WTC11 (cell line): ENCODE data around the gene KPNA3. TPM values are rescaled to one million over a fixed set of nuclear protein-coding genes. Genes with fewer than 3 reads are reported as not detected.

Source experiments
- ATAC-seq: fragments of 200-7000 bp; cut with Tn5 transposase; 2 replicates; pipeline ENCODE4 v1.10.0; 2021; ENCODE audit warnings: mild to moderate bottlenecking, moderate library complexity
- CTCF ChIA-PET: fragments of 300-600 bp; sonication (Branson Sonifier 250); formaldehyde crosslinking; loops from one replicate; lab custom pipeline; 2021; ENCODE audit warnings: antibody characterized with exemption; lab: Charles Lee
- POLR2A ChIA-PET: fragments of 350-600 bp; sonication (Branson Sonifier 250); formaldehyde crosslinking; loops from one replicate; lab custom pipeline; 2021; ENCODE audit warnings: antibody characterized with exemption; lab: Charles Lee
- DNase-seq: peaks from one replicate; pipeline ENCODE4 v3.0.0; 2021; ENCODE audit warnings: low spot score
- H3K27ac Mint-ChIP-seq: 2 replicates; pipeline ENCODE4 v1.8.0; 2021; ENCODE audit warnings: mixed read lengths
- H3K27me3 Mint-ChIP-seq: 2 replicates; pipeline ENCODE4 v1.8.0; 2021; ENCODE audit warnings: low read depth, mild to moderate bottlenecking, moderate library complexity, mixed read lengths
- H3K36me3 Mint-ChIP-seq: 2 replicates; pipeline ENCODE4 v1.8.0; 2021; ENCODE audit warnings: mixed read lengths
- H3K4me1 Mint-ChIP-seq: 2 replicates; pipeline ENCODE4 v1.8.0; 2022; ENCODE audit warnings: mixed read lengths
- H3K4me3 Mint-ChIP-seq: 2 replicates; pipeline ENCODE4 v1.8.0; 2021; ENCODE audit warnings: mild to moderate bottlenecking, moderate library complexity, mixed read lengths
- H3K9me3 Mint-ChIP-seq: 2 replicates; pipeline ENCODE4 v1.8.0; 2021; ENCODE audit warnings: mixed read lengths
- AR ChIP-seq: fragments of 250-450 bp; sonication (Bioruptor Pico); IDR thresholded peaks from 2 replicates; pipeline ENCODE4 v1.9.0; 2021; ENCODE audit warnings: mild to moderate bottlenecking
- ATF3 ChIP-seq: sonication (generic); formaldehyde crosslinking; conservative IDR thresholded peaks from 2 replicates; pipeline ENCODE4 v1.8.1; 2022; ENCODE audit warnings: mild to moderate bottlenecking, missing genetic modification reagents
- ATF6 ChIP-seq: sonication (generic); formaldehyde crosslinking; IDR thresholded peaks from 2 replicates; pipeline ENCODE4 v1.8.1; 2023; ENCODE audit warnings: mild to moderate bottlenecking, missing genetic modification reagents
- CREB1 ChIP-seq: sonication (generic); formaldehyde crosslinking; IDR thresholded peaks from 2 replicates; pipeline ENCODE4 v1.8.0; 2023; ENCODE audit warnings: mild to moderate bottlenecking, missing genetic modification reagents
- CREM ChIP-seq: sonication (generic); formaldehyde crosslinking; IDR thresholded peaks from 2 replicates; pipeline ENCODE4 v1.8.1; 2022; ENCODE audit warnings: mild to moderate bottlenecking, missing genetic modification reagents, moderate library complexity
- E2F1 ChIP-seq: sonication (generic); formaldehyde crosslinking; IDR thresholded peaks from 2 replicates; pipeline ENCODE4 v1.8.0; 2022; ENCODE audit warnings: mild to moderate bottlenecking, missing genetic modification reagents
- JUN ChIP-seq: sonication (generic); formaldehyde crosslinking; IDR thresholded peaks from 2 replicates; pipeline ENCODE4 v1.8.0; 2023; ENCODE audit warnings: mild to moderate bottlenecking, missing genetic modification reagents
- MXD4 ChIP-seq: fragments of 250-450 bp; sonication (Bioruptor Pico); IDR thresholded peaks from 2 replicates; pipeline ENCODE4 v1.8.0; 2021; ENCODE audit warnings: mild to moderate bottlenecking, moderate library complexity, borderline replicate concordance
- NFYB ChIP-seq: sonication (generic); formaldehyde crosslinking; conservative IDR thresholded peaks from 2 replicates; pipeline ENCODE4 v1.8.0; 2022; ENCODE audit warnings: low read depth, missing genetic modification reagents
- NR2C2 ChIP-seq: sonication (generic); formaldehyde crosslinking; IDR thresholded peaks from 2 replicates; pipeline ENCODE4 v1.8.0; 2022; ENCODE audit warnings: mild to moderate bottlenecking, missing genetic modification reagents
- OVOL2 ChIP-seq: fragments of 250-450 bp; sonication (Bioruptor Pico); IDR thresholded peaks from 2 replicates; pipeline ENCODE4 v1.9.0; 2021; ENCODE audit warnings: mild to moderate bottlenecking, borderline replicate concordance
- PRDM15 ChIP-seq: sonication (generic); formaldehyde crosslinking; IDR thresholded peaks from 2 replicates; pipeline ENCODE4 v1.8.0; 2022; ENCODE audit warnings: missing genetic modification reagents
- SMAD3 ChIP-seq: sonication (generic); formaldehyde crosslinking; IDR thresholded peaks from 2 replicates; pipeline ENCODE4 v1.8.0; 2022; ENCODE audit warnings: missing genetic modification reagents, mild to moderate bottlenecking, borderline replicate concordance
- SP1 ChIP-seq: sonication (generic); formaldehyde crosslinking; conservative IDR thresholded peaks from 2 replicates; pipeline ENCODE4 v1.8.1; 2022; ENCODE audit warnings: missing genetic modification reagents
- STAT6 ChIP-seq: sonication (generic); formaldehyde crosslinking; conservative IDR thresholded peaks from 2 replicates; pipeline ENCODE4 v1.8.1; 2023; ENCODE audit warnings: mild to moderate bottlenecking, low read depth, missing genetic modification reagents, moderate library complexity
- TEAD4 ChIP-seq: sonication (generic); formaldehyde crosslinking; IDR thresholded peaks from 2 replicates; pipeline ENCODE4 v1.8.0; 2022; ENCODE audit warnings: mild to moderate bottlenecking, missing genetic modification reagents
- ZNF232 ChIP-seq: sonication (generic); formaldehyde crosslinking; IDR thresholded peaks from 2 replicates; pipeline ENCODE4 v1.8.0; 2022; ENCODE audit warnings: mild to moderate bottlenecking, missing genetic modification reagents
- ZNF423 ChIP-seq: fragments of 250-450 bp; sonication (Bioruptor Pico); IDR thresholded peaks from 2 replicates; pipeline ENCODE4 v2.1.2; 2022; ENCODE audit warnings: mild to moderate bottlenecking, moderate library complexity
- ZNF512 ChIP-seq: sonication (generic); formaldehyde crosslinking; IDR thresholded peaks from 2 replicates; pipeline ENCODE4 v1.8.1; 2022; ENCODE audit warnings: missing genetic modification reagents, borderline replicate concordance
- total RNA-seq: library from RNA; stranded (reverse); gene quantifications from 3 replicates; pipeline ENCODE4 v1.2.3, GENCODE V29; 2021

Gene KPNA3
- total RNA-seq, 1 experiment from 2014 or later: 44.4 TPM

- Mint-ChIP-seq H3K27ac (no peak overlapping the region), H3K4me3 (no peak overlapping the region), H3K9me3 (peaks cover 32% of the 10 kb centered on the region), H3K4me1 (0 out of 2 replicates have a peak, but pooled peaks cover 6% of the 10 kb centered on the region), H3K36me3 (peaks cover 74% of the 10 kb centered on the region), H3K27me3 (no peaks in the 10 kb centered on the region; the same call in 1 of the 2 replicates)
- CTCF ChIA-PET: interaction anchor here (1.1 kb wide), 1 partner anchor 12 kb away, joined by 3 read pairs; the partner anchor contains the start of gene EBPL
- POLR2A ChIA-PET: interaction anchor here (0.5 kb wide), 1 partner anchor 11 kb away, joined by 3 read pairs; no protein-coding TSS in a partner anchor
- no peak for DNase-seq
- ATAC-seq: no peak
- TF ChIP-seq ATF6 (CRISPR knock-in tag): no peak
- TF ChIP-seq STAT6 (CRISPR knock-in tag): no peak
- TF ChIP-seq ZNF423 (CRISPR knock-in tag): no peak
- TF ChIP-seq, all 79 proteins: peak for 0
These were observed 113.2 kb downstream of the KPNA3 start for GRCh38 chr13:49679246-49679645.

- Mint-ChIP-seq H3K9me3 (peaks cover 32% of the 10 kb centered on the region), H3K36me3 (peaks cover 68% of the 10 kb centered on the region), H3K27ac (no peak overlapping the region), H3K4me1 (0 out of 2 replicates have a peak, but pooled peaks cover 6% of the 10 kb centered on the region), H3K4me3 (no peak overlapping the region), H3K27me3 (no peaks in the 10 kb centered on the region; the same call in 1 of the 2 replicates)
- ChIA-PET CTCF (interaction anchor here (1.1 kb wide), 1 partner anchor 13 kb away, joined by 3 read pairs; the partner anchor contains the start of gene EBPL), POLR2A (no interaction called here)
- ATAC-seq: no peak
- DNase-seq: no peak
- no peak for TF ChIP-seq TEAD4 (CRISPR knock-in tag)
- TF ChIP-seq SMAD3 (CRISPR knock-in tag): no peak
- TF ChIP-seq ATF3: no peak
- no peak for TF ChIP-seq NFYB (CRISPR knock-in tag)
- no peak for TF ChIP-seq ZNF232 (CRISPR knock-in tag)
- no peak for TF ChIP-seq AR (CRISPR knock-in tag)
- no peak for TF ChIP-seq MXD4 (CRISPR knock-in tag)
- no peak for TF ChIP-seq SP1 (CRISPR knock-in tag)
- TF ChIP-seq E2F1 (CRISPR knock-in tag): no peak
- TF ChIP-seq CREB1: no peak
- no peak for TF ChIP-seq CREM
- TF ChIP-seq NR2C2: no peak
- no peak for TF ChIP-seq PRDM15 (CRISPR knock-in tag)
- TF ChIP-seq OVOL2: no peak
- TF ChIP-seq JUN (CRISPR knock-in tag): no peak
- no peak for TF ChIP-seq ZNF512
These were observed 114.1 kb downstream of the KPNA3 start for GRCh38 chr13:49678191-49678914.
